Measurements from ENCODE around the gene CD96. TPM values are rescaled to one million over a fixed set of nuclear protein-coding genes. Genes with fewer than 3 reads are reported as not detected.

The CD96 gene
- total RNA-seq, 2 experiments from 2014 or later, result not detected

- DNase-seq (ENCODE audit: low spot score), result no peak
- Histone ChIP-seq H3K36me3 (ENCODE audit: insufficient read depth, low read length) (no peaks in the 10 kb centered on the region), H2AFZ (ENCODE audit: low read length) (no peak overlapping the region), H3K4me2 (ENCODE audit: low read length) (no peak overlapping the region), H4K20me1 (ENCODE audit: insufficient read depth, low read length) (no peaks in the 10 kb centered on the region), H3K9me2 (ENCODE audit: insufficient read depth, low read length) (no peaks in the 10 kb centered on the region), H3K79me2 (ENCODE audit: insufficient read depth, low read depth, low read length) (no peaks in the 10 kb centered on the region), H3K4me3 (ENCODE audit: low read depth, low read length, poor library complexity, severe bottlenecking) (no peak overlapping the region), H3K9me3 (ENCODE audit: low read length) (peaks cover 15% of the 10 kb centered on the region; the same call in 1 of the 2 replicates), H3K27ac (ENCODE audit: low read depth, low read length, poor library complexity, severe bottlenecking) (no peak overlapping the region), H3K4me1 (ENCODE audit: insufficient read depth, low read length, poor library complexity, severe bottlenecking) (peaks cover 9% of the 10 kb centered on the region)
- intact Hi-C loops (cut with micrococcal nuclease; ENCODE audit: unreplicated experiment), result no loop called here
- TF ChIP-seq CTCF (conservative IDR thresholded peaks at IDR 0.05; ENCODE audit: low read length), result no peak
- TF ChIP-seq EZH2phosphoT487 (IDR thresholded peaks at IDR 0.05; ENCODE audit: borderline replicate concordance, low read depth, low read length), result no peak
- ChIA-PET POLR2A (no interaction called here), CTCF (ENCODE audit: unreplicated experiment) (no interaction called here)
- BruUV-seq (replicated peaks), result no TSS peak
Observed at GRCh38 chr3:111662907-111663306, 120.9 kb downstream of the CD96 start.

GRCh38 chr3:111666041-111666735 lies 124.2 kb downstream of the CD96 start:
- Histone ChIP-seq H3K79me2 (ENCODE audit: insufficient read depth, low read depth, low read length) (no peaks in the 10 kb centered on the region), H3K4me1 (ENCODE audit: insufficient read depth, low read length, poor library complexity, severe bottlenecking) (peaks cover 19% of the 10 kb centered on the region), H3K9me3 (ENCODE audit: low read length) (peaks cover 15% of the 10 kb centered on the region; the same call in 1 of the 2 replicates), H3K4me3 (ENCODE audit: low read depth, low read length, poor library complexity, severe bottlenecking) (no peak overlapping the region), H3K9me2 (ENCODE audit: insufficient read depth, low read length) (no peaks in the 10 kb centered on the region), H2AFZ (ENCODE audit: low read length) (no peak overlapping the region), H3K27ac (ENCODE audit: low read depth, low read length, poor library complexity, severe bottlenecking) (no peak overlapping the region), H3K36me3 (ENCODE audit: insufficient read depth, low read length) (no peaks in the 10 kb centered on the region), H3K4me2 (ENCODE audit: low read length) (no peak overlapping the region), H4K20me1 (ENCODE audit: insufficient read depth, low read length) (no peaks in the 10 kb centered on the region)
- BruUV-seq (replicated peaks), result no TSS peak
- ChIA-PET POLR2A (interaction anchor here (0.6 to 0.9 kb wide), 3 partner anchors 16 to 798 kb away, joined by 3 to 4 read pairs (median 3); no protein-coding TSS in a partner anchor), CTCF (ENCODE audit: unreplicated experiment) (no interaction called here)
- intact Hi-C loops (cut with micrococcal nuclease; ENCODE audit: unreplicated experiment), result no loop called here
- TF ChIP-seq EZH2phosphoT487 (IDR thresholded peaks at IDR 0.05; ENCODE audit: borderline replicate concordance, low read depth, low read length), result no peak
- no peak for TF ChIP-seq CTCF (conservative IDR thresholded peaks at IDR 0.05; ENCODE audit: low read length)
- no peak for DNase-seq (ENCODE audit: low spot score)

GRCh38 chr3:111667170-111667569 lies 125.2 kb downstream of the CD96 start:
- Histone ChIP-seq H3K9me2 (ENCODE audit: insufficient read depth, low read length) (no peaks in the 10 kb centered on the region), H3K4me2 (ENCODE audit: low read length) (peak overlapping the region; percentile 51), H3K36me3 (ENCODE audit: insufficient read depth, low read length) (no peaks in the 10 kb centered on the region), H2AFZ (ENCODE audit: low read length) (peak overlapping the region; percentile 37; the same call in 1 of the 2 replicates), H3K4me1 (ENCODE audit: insufficient read depth, low read length, poor library complexity, severe bottlenecking) (peaks cover 19% of the 10 kb centered on the region), H3K9me3 (ENCODE audit: low read length) (peaks cover 12% of the 10 kb centered on the region; the same call in 1 of the 2 replicates), H3K4me3 (ENCODE audit: low read depth, low read length, poor library complexity, severe bottlenecking) (no peak overlapping the region), H3K27ac (ENCODE audit: low read depth, low read length, poor library complexity, severe bottlenecking) (no peak overlapping the region), H4K20me1 (ENCODE audit: insufficient read depth, low read length) (no peaks in the 10 kb centered on the region), H3K79me2 (ENCODE audit: insufficient read depth, low read depth, low read length) (no peaks in the 10 kb centered on the region)
- no peak for DNase-seq (ENCODE audit: low spot score)
- TF ChIP-seq EZH2phosphoT487 (IDR thresholded peaks at IDR 0.05; ENCODE audit: borderline replicate concordance, low read depth, low read length) (no peak), CTCF (conservative IDR thresholded peaks at IDR 0.05; ENCODE audit: low read length) (no peak)
- intact Hi-C loops (cut with micrococcal nuclease; ENCODE audit: unreplicated experiment), result no loop called here
- no TSS peak for BruUV-seq (replicated peaks)
- POLR2A ChIA-PET, result interaction anchor here (0.6 to 1.7 kb wide), 6 partner anchors 12 to 1076 kb away, joined by 3 to 4 read pairs (median 3); partner anchors contain the start of gene ABHD10
- CTCF ChIA-PET (ENCODE audit: unreplicated experiment), result interaction anchor here (1.0 to 1.3 kb wide), 2 partner anchors 24 to 311 kb away, joined by 3 read pairs; partner anchors contain the start of gene ABHD10

Data from OCI-LY7 (cell line).